Lung (tissue), 12 donors: ENCODE measurements around the gene STOML3. TPM values are rescaled to one million over a fixed set of nuclear protein-coding genes. Genes with fewer than 3 reads are reported as not detected.
"Not testable (repeated sequence)": the region's sequence is repeated elsewhere in the genome, so short reads cannot be mapped to it uniquely, and the experiment has no call there.

Source experiments
- ATAC-seq: fragments of 200-7000 bp; cut with Tn5 transposase; one replicate; pipeline ENCODE4 v1.9.1; 2020; ENCODE audit warnings: moderate number of reproducible peaks; ENCODE audit not compliant: insufficient read depth, low FRiP score
- DNase-seq, 3 donors: peaks; one replicate each; pipeline ENCODE4 v3.0.0-alpha.2; 2013 to 2017
- H3K27ac ChIP-seq, 2 donors: one replicate each; pipeline ENCODE4 v1.5.1; 2013; ENCODE audit warnings: mild to moderate bottlenecking in 2 of 2, moderate library complexity in 2 of 2, control low read depth in 1 of 2, inconsistent platforms in 1 of 2, low read depth in 1 of 2, low read length in 1 of 2
- H3K27me3 ChIP-seq, 3 donors: one replicate each; pipeline ENCODE4 v1.5.1; 2013; ENCODE audit warnings: low read length in 2 of 3; ENCODE audit not compliant: control insufficient read depth in 3 of 3, insufficient read depth in 3 of 3
- H3K36me3 ChIP-seq, 4 donors: one replicate each; pipeline ENCODE4 v1.5.1; 2013; ENCODE audit warnings: low read length in 4 of 4, mild to moderate bottlenecking in 1 of 4, moderate library complexity in 1 of 4; ENCODE audit not compliant: control insufficient read depth in 4 of 4, insufficient read depth in 4 of 4
- H3K4me1 ChIP-seq, 5 donors: one replicate each; pipeline ENCODE4 v1.5.1; 2013; ENCODE audit warnings: low read length in 5 of 5, mild to moderate bottlenecking in 2 of 5, moderate library complexity in 1 of 5; ENCODE audit not compliant: control insufficient read depth in 5 of 5, insufficient read depth in 5 of 5
- H3K4me3 ChIP-seq: one replicate; pipeline ENCODE4 v1.5.1; 2013; ENCODE audit warnings: mild to moderate bottlenecking, control low read depth, moderate library complexity
- H3K9ac ChIP-seq, 2 donors: one replicate each; pipeline ENCODE4 v1.5.1; 2013; ENCODE audit warnings: low read length in 2 of 2, control low read depth in 1 of 2; ENCODE audit not compliant: insufficient read depth in 1 of 2
- H3K9me3 ChIP-seq, 4 donors: one replicate each; pipeline ENCODE4 v1.5.1; 2013; ENCODE audit warnings: low read length in 3 of 4, mild to moderate bottlenecking in 1 of 4, moderate library complexity in 1 of 4; ENCODE audit not compliant: control insufficient read depth in 4 of 4, insufficient read depth in 3 of 4
- CTCF ChIP-seq: IDR thresholded peaks from 2 replicates; pipeline ENCODE4 v1.5.1; 2012; ENCODE audit warnings: mild to moderate bottlenecking; ENCODE audit errors: control extremely low read depth, extremely low read depth
- WGBS, 2 donors: extraction: QIAGEN DNeasy Blood & Tissue Kit; methylation state at CpG; one replicate each; pipeline ENCODE4 v1.1.7; 2013; 5-methylcytosine and 5-hydroxymethylcytosine counted together
- polyA plus RNA-seq, 2 donors: library from polyadenylated mRNA; stranded (reverse); fragments of 200-250 nt; gene quantifications; one replicate each; pipeline ENCODE4 v1.2.1, GENCODE V29; 2013
- total RNA-seq, 2 donors: library from RNA; depleted of rRNA in 1 of 2; stranded (reverse); fragments of >200 nt in 1 of 2; gene quantifications; one replicate each; pipeline ENCODE4 v1.2.1, GENCODE V29; 2014 to 2021
- donor health status: control.
- donor health status: control.
- donor health status: Bipolar disorder and iron deficiency.
- donor health status: healthy.
- donor health status: DM: yes; HTN: yes; CAD: no.

STOML3 gene
- total and polyA plus RNA-seq, 4 donors, result 2.0 to 9.8 (median 4.5) TPM

GRCh38 chr13:39012608-39013007 is 22.0 kb upstream of the STOML3 start:
- no peak for DNase-seq
- no peak for ATAC-seq
- Histone ChIP-seq H3K4me1 (no peaks in the 10 kb centered on the region), H3K27ac (no peak overlapping the region), H3K4me3 (no peak overlapping the region), H3K9me3 (no peaks in the 10 kb centered on the region), H3K36me3 (peaks cover 27 to 43% (median 36%) of the 10 kb centered on the region in 4 donors), H3K27me3 (no peaks in the 10 kb centered on the region), H3K9ac (no peak overlapping the region)
- TF ChIP-seq CTCF, result no peak
- 84 to 85% methylated on average over 7 of the region's 7 CpGs for WGBS, 2 donors

GRCh38 chr13:39006371-39007111 is 15.9 kb upstream of the STOML3 start:
- H3K27ac ChIP-seq, H3K4me1 ChIP-seq, H3K4me3 ChIP-seq, H3K27me3 ChIP-seq, H3K9ac ChIP-seq, DNase-seq, H3K9me3 ChIP-seq, ATAC-seq: not testable (repeated sequence)
- peaks cover 4 to 17% (median 9%) of the 10 kb centered on the region in 4 donors for H3K36me3 ChIP-seq
- WGBS, 2 donors, result 76 to 87% methylated on average over 20 to 29 of the region's 29 CpGs

- Histone ChIP-seq H3K36me3 (no peaks in the 10 kb centered on the region), H3K27ac (no peak overlapping the region), H3K9ac (no peak overlapping the region), H3K9me3 (no peaks in the 10 kb centered on the region), H3K4me3 (no peak overlapping the region), H3K4me1 (no peaks in the 10 kb centered on the region), H3K27me3 (no peaks in the 10 kb centered on the region)
- WGBS, 2 donors, result 80 to 81% methylated on average over 3 of the region's 3 CpGs
- no peak for ATAC-seq
- DNase-seq, result no peak
- no peak for TF ChIP-seq CTCF
Measured at GRCh38 chr13:38998739-38999138, 8.1 kb upstream of the STOML3 start.

GRCh38 chr13:38993381-38993780 is 2.8 kb upstream of the STOML3 start:
- no peak for ATAC-seq
- Histone ChIP-seq H3K36me3 (no peaks in the 10 kb centered on the region), H3K4me1 (no peaks in the 10 kb centered on the region), H3K27me3 (no peaks in the 10 kb centered on the region), H3K4me3 (no peak overlapping the region), H3K9me3 (no peaks in the 10 kb centered on the region), H3K9ac (no peak overlapping the region), H3K27ac (no peak overlapping the region)
- WGBS, 2 donors, result 58 to 68% methylated on average over 4 of the region's 4 CpGs
- no peak for TF ChIP-seq CTCF
- no peak for DNase-seq
